Stimulated activated CD4-positive, alpha-beta T cell treated with anti-CD3 and anti-CD28 coated beads, Interleukin-1b, Interleukin-23, amount 100 ng/mL, for 1 hour (primary cell): ENCODE data around the gene COL11A1.
"Not testable (repeated sequence)": the region's sequence is repeated elsewhere in the genome, so short reads cannot be mapped to it uniquely, and the experiment has no call there.

Experiments
- DNase-seq, 2 donors: peaks; one replicate each; pipeline ENCODE4 v3.0.0-alpha.2; 2020; ENCODE audit warnings: low read depth in 2 of 2

The COL11A1 gene

GRCh38 chr1:102836991-102837390, 271.3 kb downstream of the COL11A1 start:
- DNase-seq: no peak

GRCh38 chr1:102834688-102835320, 273.5 kb downstream of the COL11A1 start:
- DNase-seq: no peak

- DNase-seq: no peak
These were observed 275.2 kb downstream of the COL11A1 start for GRCh38 chr1:102833151-102833550.

GRCh38 chr1:102826706-102827105, 281.6 kb downstream of the COL11A1 start:
- DNase-seq: not testable (repeated sequence)
